ENCODE data around the gene TM9SF2.

GRCh38 chr13:99471221-99472121 lies 29.8 kb upstream of the TM9SF2 start:
- no peak for TF ChIP-seq EZH2 (IDR thresholded peaks at IDR 0.05)
- TF ChIP-seq POLR2AphosphoS5 (IDR thresholded peaks at IDR 0.05; ENCODE audit: borderline replicate concordance, low read depth, low read length): no peak
- no peak for TF ChIP-seq FOXP2 (optimal IDR thresholded peaks at IDR 0.05; ENCODE audit: control extremely low read depth, extremely low read length, insufficient read depth)
